Measurements from ENCODE around the gene SLC6A8. TPM values are rescaled to one million over a fixed set of nuclear protein-coding genes. Genes with fewer than 3 reads are reported as not detected.

Gene SLC6A8
- total RNA-seq (ENCODE audit: low replicate concordance): 5.6 and 8.8 TPM in 2 replicates

DNA sequence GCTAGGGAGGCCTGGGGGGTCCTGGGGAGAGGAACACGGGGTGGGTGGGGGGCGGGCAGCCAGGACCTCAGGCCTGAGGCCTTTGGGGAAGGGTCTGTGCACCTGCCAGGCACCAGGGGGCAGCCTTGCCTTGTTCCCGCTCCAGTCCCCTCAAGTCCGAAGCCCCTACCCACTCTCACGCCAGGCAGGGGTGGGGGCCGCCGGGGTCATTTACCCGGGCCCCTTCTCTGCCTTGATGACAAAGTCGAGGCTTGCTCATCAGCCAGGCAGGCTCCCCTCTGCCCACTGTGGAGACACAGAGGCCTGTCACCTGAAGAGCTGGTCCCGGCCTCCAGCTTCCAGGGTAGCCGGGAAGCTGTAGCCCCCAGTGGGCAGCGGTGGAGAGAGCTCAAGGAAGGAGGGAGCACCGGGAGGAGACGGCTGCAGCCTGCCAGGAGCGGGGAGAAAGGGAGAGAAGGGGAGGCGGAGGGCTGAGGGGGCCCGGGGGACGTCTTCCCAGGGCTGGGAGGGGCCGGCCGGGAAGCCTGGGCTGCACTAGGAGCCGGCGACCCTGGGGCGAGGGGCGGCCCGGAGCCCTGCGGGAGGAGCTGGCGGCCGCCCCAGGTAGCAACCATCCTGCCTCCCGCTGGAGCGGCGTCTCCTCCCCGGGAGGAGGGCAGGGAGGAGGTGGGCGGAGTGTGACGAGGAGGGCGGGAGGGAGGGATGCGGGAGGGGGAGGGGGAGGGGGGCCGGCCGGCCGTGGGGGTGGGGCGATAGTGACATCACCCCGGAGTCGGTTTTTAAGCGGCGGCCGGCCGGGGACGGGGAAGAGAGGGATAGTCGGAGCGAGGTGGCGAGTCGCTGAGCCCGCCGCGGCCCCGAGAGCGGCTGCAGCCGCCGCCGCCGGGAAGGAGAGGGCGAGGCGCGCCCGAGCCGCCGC, at the start of gene SLC6A8:
Gene SLC6A8 (plus strand): TSS at position 806 of the 919 bp plus-strand sequence. CDS start 649 bp downstream, outside the sequence.
- peak; percentile 26 for TF ChIP-seq CTCF (IDR thresholded peaks at IDR 0.05; ENCODE audit: insufficient read depth, low read length)
- H3K4me3 ChIP-seq (ENCODE audit: low read depth, low read length): peak within 1 kb of the TSS; percentile 62
- peak; percentile 52 for DNase-seq (ENCODE audit: low read depth)

GRCh38 chrX:153638041-153638371, 49.7 kb upstream of the SLC6A8 start:
- DNase-seq (ENCODE audit: low read depth): no peak
- TF ChIP-seq CTCF (IDR thresholded peaks at IDR 0.05; ENCODE audit: insufficient read depth, low read length): no peak
- no peak overlapping the region for H3K4me3 ChIP-seq (ENCODE audit: low read depth, low read length)

DNA sequence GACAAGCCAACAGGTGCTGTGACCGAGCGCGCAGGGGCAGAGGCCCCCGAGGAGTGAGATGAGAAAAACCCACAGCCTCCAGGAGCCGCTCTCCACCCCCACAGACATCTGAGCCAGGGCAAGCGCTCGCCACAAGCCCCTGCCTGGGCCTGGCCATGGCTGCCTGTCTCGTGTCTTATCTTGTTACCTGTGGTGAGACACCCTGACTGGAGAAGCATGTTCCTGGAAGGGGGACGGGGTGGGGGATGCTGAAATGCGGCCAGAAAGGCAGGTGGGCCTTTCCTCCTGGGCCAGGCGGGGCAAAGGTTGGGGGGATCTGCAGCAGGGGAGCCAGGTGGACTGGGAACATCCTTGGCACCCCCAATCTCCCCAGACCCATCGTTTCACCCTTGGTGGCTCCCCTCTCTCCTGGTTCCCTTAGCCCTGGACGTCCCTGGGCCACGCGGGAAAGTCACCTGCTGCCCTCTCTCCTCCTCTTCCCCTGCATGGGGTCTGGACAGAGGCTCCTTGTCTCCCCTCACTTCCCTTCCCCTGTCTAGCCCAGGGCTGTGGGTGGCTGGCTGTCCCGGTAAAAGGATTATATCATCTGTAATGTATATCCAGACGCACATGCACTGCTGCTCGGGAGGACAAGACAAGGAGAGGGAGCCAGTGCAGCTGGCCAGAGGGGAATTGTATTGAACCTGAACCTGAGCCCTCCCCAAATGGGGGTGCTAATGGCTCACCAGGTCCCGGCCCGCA, 49.1 kb upstream of the SLC6A8 start:
- no peak for DNase-seq (ENCODE audit: low read depth)
- H3K4me3 ChIP-seq (ENCODE audit: low read depth, low read length): no peak overlapping the region
- no peak for TF ChIP-seq CTCF (IDR thresholded peaks at IDR 0.05; ENCODE audit: insufficient read depth, low read length)

- H3K4me3 ChIP-seq (ENCODE audit: low read depth, low read length): no peak overlapping the region
- no peak for TF ChIP-seq CTCF (IDR thresholded peaks at IDR 0.05; ENCODE audit: insufficient read depth, low read length)
- DNase-seq (ENCODE audit: low read depth): no peak
Observed at GRCh38 chrX:153639177-153640044, 48.3 kb upstream of the SLC6A8 start.

GRCh38 chrX:153640045-153640686, 47.6 kb upstream of the SLC6A8 start:
- TF ChIP-seq CTCF (IDR thresholded peaks at IDR 0.05; ENCODE audit: insufficient read depth, low read length): no peak
- DNase-seq (ENCODE audit: low read depth): no peak
- no peak overlapping the region for H3K4me3 ChIP-seq (ENCODE audit: low read depth, low read length)

Measured in fibroblast of the aortic adventitia (primary cell).